Cardiac muscle cell (in vitro differentiated cells and primary cell): ENCODE data around the gene SRCAP. TPM values are rescaled to one million over a fixed set of nuclear protein-coding genes. Genes with fewer than 3 reads are reported as not detected.

Experiments
- DNase-seq, 2 donors: peaks; one replicate each; pipeline versions ENCODE4 v3.0.0 to v3.0.0-alpha.2; 2010 to 2017; ENCODE audit warnings: low read depth in 1 of 2, low spot score in 1 of 2
- H3K27ac ChIP-seq: fragments of 200-600 bp; sonication (generic); 2 replicates; pipeline ENCODE4 v1.5.1; 2016
- H3K27me3 ChIP-seq: fragments of 200-600 bp; sonication (generic); 2 replicates; pipeline ENCODE4 v1.6.0; 2016; ENCODE audit warnings: control low read depth
- H3K36me3 ChIP-seq: fragments of 200-600 bp; sonication (generic); 2 replicates; pipeline ENCODE4 v1.5.1; 2016; ENCODE audit warnings: control low read depth
- H3K4me1 ChIP-seq: fragments of 200-600 bp; sonication (generic); 2 replicates; pipeline ENCODE4 v1.8.1; 2017; ENCODE audit warnings: low read depth, mild to moderate bottlenecking, mixed run types
- H3K4me3 ChIP-seq: fragments of 200-600 bp; sonication (generic); 2 replicates; pipeline ENCODE4 v1.5.1; 2016; ENCODE audit warnings: mild to moderate bottlenecking
- H3K9me3 ChIP-seq: fragments of 200-600 bp; sonication (generic); 2 replicates; pipeline ENCODE4 v1.5.1; 2017; ENCODE audit warnings: low read depth, mild to moderate bottlenecking, control low read depth
- CTCF ChIP-seq: IDR thresholded peaks from 2 replicates; pipeline ENCODE4 v1.5.1; 2012; ENCODE audit warnings: low read depth, mild to moderate bottlenecking, low read length
- polyA plus RNA-seq: library from polyadenylated mRNA; unstranded; fragments of >200 nt; fragmentation: Nextera tagmentation; extraction: Ambion mirVana; gene quantifications from 2 replicates; pipeline ENCODE4 v1.2.1, GENCODE V29; 2016
- total RNA-seq: library from RNA; depleted of rRNA; stranded (reverse); fragments of >200 nt; gene quantifications from 2 replicates; pipeline ENCODE4 v1.2.3, GENCODE V29; 2016

The SRCAP gene
- total and polyA plus RNA-seq, 2 experiments from 2014 or later: 20.9 to 42.9 TPM

- H3K27ac ChIP-seq: no peak overlapping the region
- no peak for TF ChIP-seq CTCF
- no peak for DNase-seq
- H3K4me3 ChIP-seq: no peak overlapping the region
- H3K36me3 ChIP-seq: peaks cover 21% of the 10 kb centered on the region
- peaks cover 5% of the 10 kb centered on the region for H3K4me1 ChIP-seq
- no peaks in the 10 kb centered on the region for H3K9me3 ChIP-seq
- no peaks in the 10 kb centered on the region for H3K27me3 ChIP-seq
These were observed 60.1 kb downstream of the SRCAP start for GRCh38 chr16:30758988-30759491.

- DNase-seq: no peak
- no peak overlapping the region for H3K4me3 ChIP-seq
- no peak overlapping the region for H3K27ac ChIP-seq
- TF ChIP-seq CTCF: no peak
- H3K4me1 ChIP-seq: peaks cover 5% of the 10 kb centered on the region
- no peaks in the 10 kb centered on the region for H3K27me3 ChIP-seq
- peaks cover 21% of the 10 kb centered on the region for H3K36me3 ChIP-seq
- no peaks in the 10 kb centered on the region for H3K9me3 ChIP-seq
These were observed 61.1 kb downstream of the SRCAP start for GRCh38 chr16:30760001-30760559.

GRCh38 chr16:30760577-30761426, 61.8 kb downstream of the SRCAP start:
- TF ChIP-seq CTCF: no peak
- Histone ChIP-seq H3K27me3 (no peaks in the 10 kb centered on the region), H3K4me3 (peak overlapping the region; percentile 92), H3K9me3 (no peaks in the 10 kb centered on the region), H3K4me1 (peaks cover 5% of the 10 kb centered on the region), H3K36me3 (peaks cover 28% of the 10 kb centered on the region), H3K27ac (no peak overlapping the region)
- DNase-seq: no peak

- H3K27me3 ChIP-seq: no peaks in the 10 kb centered on the region
These were observed 62.5 kb downstream of the SRCAP start for GRCh38 chr16:30761427-30761927.

More at GRCh38 chr16:30761427-30761927, 62.5 kb downstream of the SRCAP start:
- H3K9me3 ChIP-seq: no peaks in the 10 kb centered on the region
- H3K36me3 ChIP-seq: peaks cover 35% of the 10 kb centered on the region
- peak; percentile 30 to 70 for DNase-seq
- H3K4me1 ChIP-seq: peaks cover 5% of the 10 kb centered on the region
- peak overlapping the region; percentile 49 for H3K27ac ChIP-seq
- no peak for TF ChIP-seq CTCF
- H3K4me3 ChIP-seq: peak overlapping the region; percentile 92
